H1 (cell line): ENCODE measurements around the gene CBFB. TPM values are rescaled to one million over a fixed set of nuclear protein-coding genes. Genes with fewer than 3 reads are reported as not detected.

Experiments
- CTCF ChIA-PET: fragments of 300-600 bp; sonication (Branson Sonifier 250); formaldehyde crosslinking; loops from one replicate; lab custom pipeline; 2021; ENCODE audit not compliant: partially characterized antibody; lab: Charles Lee
- POLR2A ChIA-PET: fragments of 300-600 bp; sonication (Branson Sonifier 250); formaldehyde crosslinking; loops from one replicate; lab custom pipeline; 2021; ENCODE audit warnings: inconsistent platforms; ENCODE audit not compliant: partially characterized antibody; lab: Charles Lee
- DNase-seq, 2 experiments: peaks; one replicate each; pipeline versions ENCODE4 v3.0.0 to v3.0.0-alpha.2; 2010 to 2022; ENCODE audit warnings: low spot score in 2 of 2, low read depth in 1 of 2, mixed read lengths in 1 of 2
- FAIRE-seq: peaks from 2 replicates; lab custom pipeline; 2011; peaks lifted over from hg19 to GRCh38; lab: Jason Lieb, UNC
- H2AFZ ChIP-seq: 2 replicates; pipeline ENCODE4 v1.8.1; 2012; ENCODE audit warnings: low read length, inconsistent platforms
- H2AK5ac ChIP-seq: 2 replicates; pipeline ENCODE4 v1.6.1; 2013; ENCODE audit warnings: low read depth, low read length
- H2BK120ac ChIP-seq: replicated peaks from 2 replicates; pipeline ENCODE3; 2013; ENCODE audit warnings: low read depth, low read length, inconsistent platforms
- H2BK12ac ChIP-seq: 2 replicates; pipeline ENCODE4 v1.6.1; 2013; ENCODE audit warnings: low read depth, low read length
- H2BK15ac ChIP-seq: 2 replicates; pipeline ENCODE4 v1.6.1; 2013; ENCODE audit warnings: low read length
- H2BK20ac ChIP-seq: 2 replicates; pipeline ENCODE4 v1.6.1; 2013; ENCODE audit warnings: low read length
- H2BK5ac ChIP-seq: 2 replicates; pipeline ENCODE4 v1.6.1; 2013; ENCODE audit warnings: low read depth, low read length
- H3K14ac ChIP-seq: 2 replicates; pipeline ENCODE4 v1.6.1; 2013; ENCODE audit warnings: inconsistent platforms; ENCODE audit not compliant: insufficient read length
- H3K18ac ChIP-seq: 2 replicates; pipeline ENCODE4 v1.6.1; 2013; ENCODE audit warnings: low read length; ENCODE audit errors: extremely low read depth
- H3K23ac ChIP-seq: 2 replicates; pipeline ENCODE4 v1.6.1; 2013; ENCODE audit warnings: inconsistent platforms; ENCODE audit not compliant: insufficient read length
- H3K23me2 ChIP-seq: 2 replicates; pipeline ENCODE4 v1.6.1; 2013; ENCODE audit warnings: low read depth, low read length
- H3K27ac ChIP-seq: 2 replicates; pipeline ENCODE4 v1.6.1; 2011; ENCODE audit warnings: low read depth, low read length, inconsistent platforms
- H3K27me3 ChIP-seq, 4 experiments: replicated peaks in 1 of 4; 1 replicate in 1 of 4; 2 replicates in 3 of 4; pipeline versions ENCODE4 v1.6.1 to v1.8.1; 2011 to 2013; ENCODE audit warnings: low read length in 3 of 4, mild to moderate bottlenecking in 3 of 4, inconsistent platforms in 2 of 4, mixed read lengths in 2 of 4, moderate library complexity in 1 of 4; ENCODE audit not compliant: control insufficient read depth in 3 of 4, insufficient read depth in 3 of 4; ENCODE audit errors: extremely low read depth in 1 of 4
- H3K36me3 ChIP-seq, 4 experiments: 2 replicates each; pipeline versions ENCODE4 v1.6.1 to v1.8.1; 2011 to 2013; ENCODE audit warnings: mild to moderate bottlenecking in 4 of 4, low read length in 3 of 4, moderate library complexity in 2 of 4, control low read depth in 1 of 4, inconsistent platforms in 1 of 4; ENCODE audit not compliant: insufficient read depth in 4 of 4, control insufficient read depth in 2 of 4
- H3K4ac ChIP-seq: replicated peaks from 2 replicates; pipeline ENCODE3; 2013; ENCODE audit warnings: low read length, low read depth, mixed read lengths, inconsistent platforms; ENCODE audit not compliant: insufficient read length
- H3K4me1 ChIP-seq, 4 experiments: replicated peaks in 1 of 4; 1 replicate in 1 of 4; 2 replicates in 3 of 4; pipeline versions ENCODE4 v1.6.1 to v1.8.1; 2011 to 2013; ENCODE audit warnings: low read length in 3 of 4, inconsistent platforms in 2 of 4, mixed read lengths in 1 of 4; ENCODE audit not compliant: insufficient read depth in 4 of 4, control insufficient read depth in 3 of 4
- H3K4me2 ChIP-seq, 2 experiments: 2 replicates each; pipeline versions ENCODE4 v1.6.1 to v1.8.1; 2011 to 2013; ENCODE audit warnings: low read depth in 2 of 2, low read length in 2 of 2, control low read depth in 1 of 2, inconsistent platforms in 1 of 2, mild to moderate bottlenecking in 1 of 2; ENCODE audit not compliant: insufficient read depth in 1 of 2
- H3K4me3 ChIP-seq, 4 experiments: fragments of 200-600, 300-600 bp in 1 of 4; sonication (generic), shearing (Covaris generic), sonication (Bioruptor Twin) in 1 of 4; 2 replicates each; pipeline versions ENCODE4 v1.5.1 to v1.8.1; 2011 to 2016; ENCODE audit warnings: low read length in 4 of 4, low read depth in 3 of 4, control low read depth in 2 of 4, inconsistent platforms in 2 of 4, mild to moderate bottlenecking in 2 of 4, mixed read lengths in 1 of 4, moderate library complexity in 1 of 4; ENCODE audit not compliant: insufficient read depth in 2 of 4; ENCODE audit errors: extremely low read depth in 1 of 4
- H3K56ac ChIP-seq: replicated peaks from 2 replicates; pipeline ENCODE3; 2013; ENCODE audit warnings: low read depth, mild to moderate bottlenecking, mixed read lengths, low read length, inconsistent platforms; ENCODE audit not compliant: insufficient read length
- H3K79me1 ChIP-seq: 2 replicates; pipeline ENCODE4 v1.6.1; 2013; ENCODE audit warnings: low read depth, low read length, control low read depth
- H3K79me2 ChIP-seq, 2 experiments: 2 replicates each; pipeline versions ENCODE4 v1.6.1 to v1.8.1; 2012 to 2013; ENCODE audit warnings: low read length in 2 of 2, mild to moderate bottlenecking in 2 of 2, inconsistent platforms in 1 of 2; ENCODE audit not compliant: insufficient read depth in 2 of 2, control insufficient read depth in 1 of 2
- H3K9ac ChIP-seq, 4 experiments: replicated peaks in 1 of 4; 1 replicate in 1 of 4; 2 replicates in 3 of 4; pipeline versions ENCODE4 v1.6.1 to v1.8.1; 2011 to 2013; ENCODE audit warnings: low read depth in 3 of 4, low read length in 3 of 4, control low read depth in 2 of 4, mild to moderate bottlenecking in 2 of 4, moderate library complexity in 2 of 4, inconsistent platforms in 1 of 4; ENCODE audit errors: extremely low read depth in 1 of 4
- H3K9me3 ChIP-seq, 2 experiments: 2 replicates each; pipeline versions ENCODE4 v1.6.1 to v1.8.1; 2012 to 2013; ENCODE audit warnings: mild to moderate bottlenecking in 2 of 2, moderate library complexity in 2 of 2, control low read depth in 1 of 2, inconsistent platforms in 1 of 2, low read depth in 1 of 2, low read length in 1 of 2, mixed read lengths in 1 of 2; ENCODE audit not compliant: insufficient read depth in 2 of 2
- H4K20me1 ChIP-seq, 2 experiments: replicated peaks in 1 of 2; 2 replicates each; pipeline versions ENCODE3 to v1.8.1; 2011 to 2013; ENCODE audit warnings: inconsistent platforms in 2 of 2, low read length in 2 of 2, mild to moderate bottlenecking in 1 of 2; ENCODE audit not compliant: insufficient read depth in 2 of 2, control insufficient read depth in 1 of 2
- H4K5ac ChIP-seq: 2 replicates; pipeline ENCODE4 v1.6.1; 2013; ENCODE audit warnings: low read length, low read depth, mixed read lengths, inconsistent platforms; ENCODE audit not compliant: insufficient read length
- H4K8ac ChIP-seq: 2 replicates; pipeline ENCODE4 v1.8.0; 2013; ENCODE audit warnings: mild to moderate bottlenecking, moderate library complexity, low read length, inconsistent platforms; ENCODE audit not compliant: insufficient read depth; ENCODE audit errors: extremely low read depth
- H4K91ac ChIP-seq: replicated peaks from 2 replicates; pipeline ENCODE3; 2013; ENCODE audit warnings: low read length, mixed read lengths, inconsistent platforms; ENCODE audit not compliant: insufficient read length
- ASH2L ChIP-seq: fragments of 200-600, 300-600 bp; sonication (generic); IDR thresholded peaks from one replicate; pipeline ENCODE4 v1.7.1; 2017; ENCODE audit warnings: low read length
- CTCF ChIP-seq, 3 experiments: IDR thresholded peaks; 1 replicate in 2 of 3; 2 replicates in 1 of 3; pipeline versions ENCODE4 v1.5.1 to v1.6.1; 2011; ENCODE audit warnings: low read length in 3 of 3, mild to moderate bottlenecking in 3 of 3, inconsistent platforms in 2 of 3, low read depth in 1 of 3, moderate library complexity in 1 of 3; ENCODE audit not compliant: insufficient read depth in 1 of 3; ENCODE audit errors: control extremely low read depth in 1 of 3
- RAD21 ChIP-seq, 2 experiments: IDR thresholded peaks in 1 of 2; conservative IDR thresholded peaks in 1 of 2; 2 replicates each; pipeline ENCODE4 v1.6.1; 2011; ENCODE audit warnings: low read depth in 2 of 2, low read length in 2 of 2, improper control_type of control experiment in 1 of 2, inconsistent platforms in 1 of 2, mild to moderate bottlenecking in 1 of 2, moderate library complexity in 1 of 2
- WGBS, 2 experiments: shearing (Covaris generic) in 1 of 2; methylation state at CpG; one replicate each; pipeline versions ENCODE4 v1.1.6 to v1.1.7; 2013 to 2015; ENCODE audit warnings: low lambda C conversion rate in 2 of 2, mixed read lengths in 2 of 2, inconsistent platforms in 1 of 2, low coverage in 1 of 2, missing lambda C conversion rate in 1 of 2; ENCODE audit not compliant: insufficient replicate concordance in 2 of 2, insufficient coverage in 1 of 2, insufficient read length in 1 of 2; ENCODE audit errors: extremely low coverage in 1 of 2, missing lambda C conversion rate in 1 of 2; 5-methylcytosine and 5-hydroxymethylcytosine counted together
- polyA plus RNA-seq, 7 experiments: library from polyadenylated mRNA; depleted of rRNA in 3 of 7; stranded (reverse) in 5 of 7; unstranded in 2 of 7; fragments of >200 nt in 5 of 7; fragments of 200-250 nt in 2 of 7; gene quantifications; 1 replicate in 5 of 7; 2 replicates in 1 of 7; 4 replicates in 1 of 7; pipeline versions ENCODE4 v1.2.1 to v1.2.3, GENCODE V29; 2011 to 2013; ENCODE audit warnings: missing spikeins in 2 of 7, mixed read lengths in 2 of 7
- total RNA-seq: library from RNA; stranded (reverse); fragmentation: NEBNext Ultra II Directional; extraction: Animal tissue kit (Norgen Biotek cat#: 25700); gene quantifications from 2 replicates; pipeline ENCODE4 v1.2.1, GENCODE V29; 2021

CBFB gene
- total and polyA plus RNA-seq, 2 of the 8 experiments (the other 6 are each of a cell fraction or from before 2014, with no cell fraction given): 11.5 to 31.6 TPM

- Histone ChIP-seq H3K23ac (no peak overlapping the region), H3K56ac (no peak overlapping the region), H3K27ac (no peak overlapping the region), H4K5ac (no peak overlapping the region), H4K91ac (no peak overlapping the region), H3K4me1 (no peaks in the 10 kb centered on the region), H3K18ac (no peak overlapping the region), H2BK20ac (no peak overlapping the region), H3K4me2 (no peak overlapping the region), H2AFZ (no peak overlapping the region), H3K14ac (no peak overlapping the region), H2BK12ac (no peak overlapping the region), H3K4me3 (no peak overlapping the region), H3K27me3 (no peaks in the 10 kb centered on the region), H4K20me1 (no peaks in the 10 kb centered on the region), H2BK120ac (no peak overlapping the region), H3K79me2 (no peaks in the 10 kb centered on the region), H3K9me3 (no peaks in the 10 kb centered on the region), H2BK15ac (no peak overlapping the region), H2AK5ac (no peak overlapping the region), H3K36me3 (no peaks in the 10 kb centered on the region; a peak in 1 of 8 replicates), H3K9ac (no peak overlapping the region), H3K79me1 (no peaks in the 10 kb centered on the region), H3K23me2 (no peaks in the 10 kb centered on the region), H2BK5ac (no peak overlapping the region), H3K4ac (no peak overlapping the region), H4K8ac (no peak overlapping the region)
- WGBS, 2 experiments: 79% methylated on average over 1 of the region's 1 CpG; no CpG with 5 or more reads in 1 of the 2 experiments
- ChIA-PET POLR2A (interaction anchor here (1.6 kb wide), 1 partner anchor 11 kb away, joined by 3 read pairs; no protein-coding TSS in a partner anchor), CTCF (interaction anchor here (0.6 to 12.0 kb wide), 38 partner anchors 11 to 252 kb away, joined by 3 to 164 read pairs (median 3); partner anchors contain the start of gene B3GNT9)
- DNase-seq: no peak
- no peak for FAIRE-seq
- TF ChIP-seq ASH2L (no peak), RAD21 (IDR thresholded peaks at IDR 0.05 in 1 of 2, conservative IDR thresholded peaks at IDR 0.05 in 1 of 2; ENCODE audit: low read depth in 2 of 2, low read length in 2 of 2) (peak; percentile 51 to 54), CTCF (IDR thresholded peaks at IDR 0.05; ENCODE audit: control extremely low read depth in 1 of 3, insufficient read depth in 1 of 3, low read depth in 1 of 3, low read length in 3 of 3) (peak in 2 of 3 experiments; percentile 32 to 33; a peak in 2 of 4 replicates)
Measured at GRCh38 chr16:67100569-67101310, 71.8 kb downstream of the CBFB start.
